Astrocyte of the cerebellum (primary cell): Measurements from ENCODE around the gene PLPP4.

ENCODE experiments used
- DNase-seq: peaks from one replicate; pipeline ENCODE4 v3.0.0-alpha.2; 2011; ENCODE audit warnings: low read depth
- H3K4me3 ChIP-seq: 2 replicates; pipeline ENCODE4 v1.5.1; 2011; ENCODE audit warnings: mild to moderate bottlenecking, low read depth, low read length, moderate library complexity
- in situ Hi-C: cut with HindIII; loops from 2 replicates; pipeline ENCODE4 v1.10.0; 2017; ENCODE audit warnings: low sequenced_read_pairs
- TF ChIP-seq, protein P1 (sequence below): IDR thresholded peaks from 2 replicates; pipeline ENCODE4 v1.5.1; 2012; ENCODE audit warnings: low read length, low read depth, moderate library complexity, mild to moderate bottlenecking; ENCODE audit errors: missing control alignments

Gene PLPP4

GRCh38 chr10:120507651-120508050, 50.6 kb downstream of the PLPP4 start:
- no peak for DNase-seq
- H3K4me3 ChIP-seq = no peak overlapping the region
- TF ChIP-seq, protein P1, sequence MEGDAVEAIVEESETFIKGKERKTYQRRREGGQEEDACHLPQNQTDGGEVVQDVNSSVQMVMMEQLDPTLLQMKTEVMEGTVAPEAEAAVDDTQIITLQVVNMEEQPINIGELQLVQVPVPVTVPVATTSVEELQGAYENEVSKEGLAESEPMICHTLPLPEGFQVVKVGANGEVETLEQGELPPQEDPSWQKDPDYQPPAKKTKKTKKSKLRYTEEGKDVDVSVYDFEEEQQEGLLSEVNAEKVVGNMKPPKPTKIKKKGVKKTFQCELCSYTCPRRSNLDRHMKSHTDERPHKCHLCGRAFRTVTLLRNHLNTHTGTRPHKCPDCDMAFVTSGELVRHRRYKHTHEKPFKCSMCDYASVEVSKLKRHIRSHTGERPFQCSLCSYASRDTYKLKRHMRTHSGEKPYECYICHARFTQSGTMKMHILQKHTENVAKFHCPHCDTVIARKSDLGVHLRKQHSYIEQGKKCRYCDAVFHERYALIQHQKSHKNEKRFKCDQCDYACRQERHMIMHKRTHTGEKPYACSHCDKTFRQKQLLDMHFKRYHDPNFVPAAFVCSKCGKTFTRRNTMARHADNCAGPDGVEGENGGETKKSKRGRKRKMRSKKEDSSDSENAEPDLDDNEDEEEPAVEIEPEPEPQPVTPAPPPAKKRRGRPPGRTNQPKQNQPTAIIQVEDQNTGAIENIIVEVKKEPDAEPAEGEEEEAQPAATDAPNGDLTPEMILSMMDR = no peak
- in situ Hi-C loops = no loop called here

- TF ChIP-seq, protein P1 = no peak
- no peak overlapping the region for H3K4me3 ChIP-seq
- DNase-seq = peak; percentile 62
- in situ Hi-C loops = no loop called here
Observed at GRCh38 chr10:120508393-120508792, 51.4 kb downstream of the PLPP4 start.

GRCh38 chr10:120508966-120509365, 51.9 kb downstream of the PLPP4 start:
- DNase-seq = no peak
- in situ Hi-C loops = no loop called here
- H3K4me3 ChIP-seq = no peak overlapping the region
- TF ChIP-seq, protein P1 = no peak

DNA sequence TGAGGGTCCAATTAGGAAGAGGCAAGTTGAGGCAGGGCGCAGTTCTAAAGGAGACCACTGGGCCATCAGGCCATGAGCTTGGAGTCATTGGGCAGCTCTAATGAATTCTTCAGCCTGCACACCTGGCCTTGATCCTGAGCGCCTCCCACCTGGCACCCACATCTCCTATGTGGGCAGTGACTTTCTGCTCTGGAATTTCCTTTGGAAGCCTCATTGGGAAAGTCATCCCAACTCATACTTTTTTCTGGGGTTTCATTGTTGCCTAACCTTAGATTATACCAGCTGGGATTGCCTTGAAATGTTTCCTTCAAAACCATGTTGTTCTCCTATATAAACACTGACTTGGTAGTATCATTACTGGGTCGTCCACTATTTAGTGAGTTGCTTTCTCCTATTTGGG, 54.1 kb downstream of the PLPP4 start:
- in situ Hi-C loops = no loop called here
- H3K4me3 ChIP-seq = no peak overlapping the region
- peak; percentile 77 for DNase-seq
- TF ChIP-seq, protein P1 = peak; percentile 50

DNA sequence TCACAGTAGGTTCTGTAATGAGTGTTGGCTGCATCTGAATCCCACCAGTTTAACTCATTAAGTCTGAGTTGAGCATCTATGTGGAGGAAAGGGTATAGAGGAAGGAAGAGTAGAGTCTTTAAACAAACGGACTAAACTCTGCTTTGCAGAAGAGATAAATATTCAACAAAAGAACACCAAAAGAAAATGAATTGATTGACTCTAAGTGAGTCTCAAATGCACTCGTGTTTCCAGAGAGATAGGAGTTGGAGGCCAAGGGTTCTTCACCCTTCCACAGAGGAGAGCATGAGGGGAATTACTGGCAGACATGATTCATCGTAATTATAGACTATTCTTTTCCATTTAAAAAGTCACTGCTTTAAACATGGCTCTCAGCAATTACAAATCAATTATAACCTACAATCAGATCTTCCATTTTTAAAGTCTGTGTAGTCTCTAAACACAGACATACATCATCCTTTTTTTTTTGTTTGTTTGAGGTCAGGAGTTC, 56.3 kb downstream of the PLPP4 start:
- TF ChIP-seq, protein P1 = no peak
- no peak overlapping the region for H3K4me3 ChIP-seq
- no peak for DNase-seq
- in situ Hi-C loops = no loop called here

DNA sequence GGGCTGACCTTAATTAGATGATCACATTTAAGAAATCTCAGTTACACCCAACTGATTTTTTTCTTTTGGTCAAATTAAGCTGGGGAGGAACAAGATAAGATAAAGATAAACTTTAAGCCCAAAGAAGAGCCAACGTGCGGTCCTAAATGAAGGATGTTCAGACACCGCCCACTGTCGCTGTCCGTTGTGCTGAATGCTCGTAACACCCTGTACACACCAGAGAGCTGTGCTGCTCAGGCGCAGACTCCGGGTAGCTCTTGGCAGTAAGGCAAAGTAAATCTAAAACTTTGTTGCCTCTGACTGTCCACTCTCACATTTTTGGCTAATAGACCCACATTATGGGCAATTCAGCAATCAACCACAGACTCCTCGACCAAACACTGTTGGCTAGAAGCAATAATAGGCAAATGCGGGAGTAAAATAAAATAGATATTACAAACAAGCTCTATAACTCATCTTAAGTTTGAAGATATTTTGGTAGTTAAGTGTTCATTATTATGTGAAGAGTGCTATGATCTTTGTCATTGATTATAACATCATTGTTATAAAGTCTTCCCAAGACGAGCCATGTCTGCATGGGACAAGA, 57.1 kb downstream of the PLPP4 start:
- DNase-seq = peak; percentile 40
- TF ChIP-seq, protein P1 = no peak
- in situ Hi-C loops = no loop called here
- no peak overlapping the region for H3K4me3 ChIP-seq

GRCh38 chr10:120514959-120515358, 57.9 kb downstream of the PLPP4 start:
- H3K4me3 ChIP-seq = no peak overlapping the region
- TF ChIP-seq, protein P1 = no peak
- in situ Hi-C loops = no loop called here
- DNase-seq = no peak
